Ascending aorta (tissue), 2 donors: ENCODE data around the gene CX3CL1. TPM values are rescaled to one million over a fixed set of nuclear protein-coding genes. Genes with fewer than 3 reads are reported as not detected.

Source experiments
- DNase-seq, 2 donors: peaks; one replicate each; pipeline ENCODE4 v3.0.0-alpha.2; 2019; ENCODE audit warnings: low spot score in 2 of 2
- H3K27ac ChIP-seq, 2 donors: fragments of 200-600 bp; sonication (generic); one replicate each; pipeline ENCODE4 v1.5.1; 2016 to 2017; ENCODE audit warnings: mild to moderate bottlenecking in 1 of 2
- H3K27me3 ChIP-seq: fragments of 200-600 bp; sonication (generic); one replicate; pipeline ENCODE4 v1.5.1; 2017
- H3K36me3 ChIP-seq, 2 donors: fragments of 200-600 bp; sonication (generic); one replicate each; pipeline ENCODE4 v1.5.1; 2016
- H3K4me1 ChIP-seq, 2 donors: fragments of 200-600 bp; sonication (generic); one replicate each; pipeline ENCODE4 v1.5.1; 2016 to 2017; ENCODE audit warnings: mild to moderate bottlenecking in 1 of 2
- H3K4me3 ChIP-seq, 2 donors: fragments of 200-600 bp; sonication (generic); one replicate each; pipeline ENCODE4 v1.5.1; 2016 to 2017; ENCODE audit warnings: mild to moderate bottlenecking in 1 of 2
- H3K9me3 ChIP-seq, 2 donors: fragments of 200-600 bp; sonication (generic); one replicate each; pipeline ENCODE4 v1.5.1; 2016
- CTCF ChIP-seq, 3 experiments: fragments of 200-600 bp in 2 of 3; fragments of 450-650 bp in 1 of 3; sonication (generic) in 2 of 3; IDR thresholded peaks; one replicate each; pipeline ENCODE4 v1.5.1; 2016 to 2019; ENCODE audit warnings: antibody characterized with exemption in 3 of 3, mild to moderate bottlenecking in 1 of 3, moderate library complexity in 1 of 3
- intact Hi-C: fragments of 100-400 bp; cut with DNase I; formaldehyde crosslinking; loops from one replicate; pipeline ENCODE4 v1.15.1; 2023
- total RNA-seq: library from RNA; depleted of rRNA; stranded (reverse); fragments of >200 nt; gene quantifications from one replicate; pipeline ENCODE4 v1.1.0, GENCODE V29; 2016

CX3CL1 gene
- total RNA-seq, 1 donor from 2014 or later: 251 TPM

- Histone ChIP-seq H3K27me3 (no peaks in the 10 kb centered on the region), H3K4me3 (no peak overlapping the region), H3K4me1 (peaks cover 0 to 8% of the 10 kb centered on the region in 2 donors), H3K9me3 (no peaks in the 10 kb centered on the region), H3K36me3 (peaks cover 11 to 22% of the 10 kb centered on the region in 2 donors), H3K27ac (no peak overlapping the region)
- no peak for TF ChIP-seq CTCF (IDR thresholded peaks at IDR 0.05)
- DNase-seq: no peak
- intact Hi-C loops: loop anchor here (5.0 kb wide), 1 partner anchor 332 kb away; the partner anchor contains the start of gene CPNE2
These were observed 52.3 kb downstream of the CX3CL1 start for GRCh38 chr16:57424583-57424982.

DNA sequence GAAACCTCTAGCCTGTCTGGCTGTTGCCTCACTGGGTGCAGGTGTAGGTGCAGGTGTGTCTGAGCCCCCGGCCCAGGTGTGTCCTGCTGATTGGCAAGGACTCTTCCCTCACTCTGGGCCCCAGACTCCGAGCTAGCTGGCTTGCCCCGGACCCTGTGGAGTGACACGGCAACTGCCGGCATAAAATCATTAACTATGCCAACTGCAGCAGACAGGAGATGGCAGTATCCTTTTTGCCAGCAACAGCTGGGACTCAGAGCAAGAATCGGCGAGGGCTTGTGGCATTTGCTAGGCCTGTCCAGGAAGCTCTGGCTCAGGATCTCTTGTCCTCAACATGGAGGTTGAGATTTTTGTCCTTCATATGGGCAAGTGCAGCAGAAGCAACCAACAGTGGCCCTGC lies 54.1 kb downstream of the CX3CL1 start:
- peaks cover 27 to 39% of the 10 kb centered on the region in 2 donors for H3K36me3 ChIP-seq
- intact Hi-C loops: no loop called here
- TF ChIP-seq CTCF (IDR thresholded peaks at IDR 0.05): no peak
- H3K4me1 ChIP-seq: peaks cover 0 to 8% of the 10 kb centered on the region in 2 donors
- H3K27ac ChIP-seq: no peak overlapping the region
- no peak for DNase-seq
- H3K27me3 ChIP-seq: no peaks in the 10 kb centered on the region
- no peak overlapping the region for H3K4me3 ChIP-seq
- H3K9me3 ChIP-seq: no peaks in the 10 kb centered on the region

DNA sequence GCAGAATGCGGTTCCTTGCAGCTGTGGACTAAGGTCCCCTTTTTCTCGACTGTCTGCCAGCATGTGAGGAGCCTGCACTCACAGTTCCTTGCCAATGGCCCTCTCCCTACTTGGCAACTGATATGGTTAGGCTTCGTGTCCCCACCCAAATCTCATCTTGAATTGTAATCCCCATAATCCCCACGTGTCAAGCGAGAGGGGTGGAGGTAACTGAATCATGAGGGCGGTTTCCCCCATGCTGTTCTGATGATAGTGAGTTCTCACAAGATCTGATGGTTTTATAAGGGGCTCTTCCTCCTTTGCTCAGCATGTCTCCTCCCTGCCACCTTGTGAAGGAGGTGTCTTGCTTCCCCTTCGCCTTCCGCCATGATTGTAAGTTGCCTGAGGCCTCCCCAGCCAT lies 55.0 kb downstream of the CX3CL1 start:
- H3K36me3 ChIP-seq: peaks cover 36 to 47% of the 10 kb centered on the region in 2 donors
- H3K4me1 ChIP-seq: peaks cover 0 to 3% of the 10 kb centered on the region in 2 donors

GRCh38 chr16:57427824-57428223 lies 55.5 kb downstream of the CX3CL1 start:
- no peak overlapping the region for H3K4me3 ChIP-seq

More for the DNA sequence above, 55.0 kb downstream of the CX3CL1 start:
- H3K27ac ChIP-seq: no peak overlapping the region
- DNase-seq: no peak
- no peak for TF ChIP-seq CTCF (IDR thresholded peaks at IDR 0.05)
- no peaks in the 10 kb centered on the region for H3K27me3 ChIP-seq
- H3K9me3 ChIP-seq: no peaks in the 10 kb centered on the region
- no peak overlapping the region for H3K4me3 ChIP-seq
- intact Hi-C loops: no loop called here

DNA sequence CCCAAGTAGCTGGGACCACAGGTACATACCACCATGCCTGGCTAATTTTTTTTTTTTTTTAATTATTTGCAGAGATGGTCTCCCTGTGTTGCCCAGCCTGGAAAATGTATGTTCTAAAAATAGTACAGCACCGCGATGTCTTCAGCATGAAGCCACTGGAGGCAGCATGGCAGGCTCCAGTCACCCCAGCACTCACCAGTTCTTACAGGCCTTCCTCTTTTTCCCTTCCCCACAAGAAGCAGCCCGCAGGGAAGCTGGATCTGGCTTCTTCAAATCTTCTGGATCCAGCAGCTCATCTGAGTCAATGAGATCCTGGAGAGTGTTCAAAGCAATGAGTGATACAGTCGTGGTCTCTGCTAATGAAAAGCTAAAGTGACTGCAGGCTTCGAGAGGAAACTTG lies 58.7 kb downstream of the CX3CL1 start:
- intact Hi-C loops: no loop called here
- Histone ChIP-seq H3K4me3 (no peak overlapping the region), H3K27ac (no peak overlapping the region), H3K9me3 (no peaks in the 10 kb centered on the region), H3K4me1 (no peaks in the 10 kb centered on the region), H3K27me3 (no peaks in the 10 kb centered on the region), H3K36me3 (peaks cover 70 to 83% of the 10 kb centered on the region in 2 donors)
- no peak for DNase-seq
- TF ChIP-seq CTCF (IDR thresholded peaks at IDR 0.05): no peak

More at GRCh38 chr16:57427824-57428223, 55.5 kb downstream of the CX3CL1 start:
- Histone ChIP-seq H3K4me1 (no peaks in the 10 kb centered on the region), H3K9me3 (no peaks in the 10 kb centered on the region), H3K27ac (no peak overlapping the region), H3K27me3 (no peaks in the 10 kb centered on the region), H3K36me3 (peaks cover 41 to 52% of the 10 kb centered on the region in 2 donors)
- intact Hi-C loops: no loop called here
- no peak for TF ChIP-seq CTCF (IDR thresholded peaks at IDR 0.05)
- no peak for DNase-seq

DNA sequence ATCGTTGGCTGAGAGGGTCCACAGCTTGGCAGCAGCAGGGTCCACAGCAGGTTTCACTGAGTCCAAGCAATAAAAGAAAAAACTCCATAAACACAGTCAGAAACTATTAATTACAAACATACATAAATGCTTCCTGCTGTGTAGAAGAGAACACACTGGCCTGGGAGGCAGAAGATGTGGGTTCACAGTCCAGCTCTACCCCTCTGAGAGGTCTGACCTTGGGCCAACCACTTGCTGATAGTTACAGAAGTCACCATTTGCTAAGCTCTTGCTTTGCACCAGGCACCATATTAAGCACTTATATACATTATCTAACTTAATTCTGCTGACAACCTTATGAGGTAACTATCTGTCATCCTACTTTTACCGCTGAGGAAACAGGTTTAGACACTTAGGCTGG lies 60.2 kb downstream of the CX3CL1 start:
- peaks cover 80 to 90% of the 10 kb centered on the region in 2 donors for H3K36me3 ChIP-seq
- no peaks in the 10 kb centered on the region for H3K4me1 ChIP-seq
- no peak for TF ChIP-seq CTCF (IDR thresholded peaks at IDR 0.05)
- H3K9me3 ChIP-seq: no peaks in the 10 kb centered on the region
- intact Hi-C loops: no loop called here
- no peaks in the 10 kb centered on the region for H3K27me3 ChIP-seq
- H3K4me3 ChIP-seq: no peak overlapping the region
- no peak overlapping the region for H3K27ac ChIP-seq
- no peak for DNase-seq
